Neural crest cell (in vitro differentiated cells): ENCODE measurements around the gene TCF4. TPM values are rescaled to one million over a fixed set of nuclear protein-coding genes. Genes with fewer than 3 reads are reported as not detected.

Experiments used
- DNase-seq: peaks from one replicate; pipeline ENCODE4 v3.0.0; 2021; ENCODE audit warnings: low read depth, mixed read lengths, low spot score
- H3K27ac Mint-ChIP-seq: one replicate; pipeline ENCODE4 v1.8.0; 2021; ENCODE audit warnings: mild to moderate bottlenecking, mixed read lengths; ENCODE audit not compliant: unreplicated experiment
- H3K27me3 Mint-ChIP-seq: 2 replicates; pipeline ENCODE4 v1.8.0; 2021; ENCODE audit warnings: low read depth, mild to moderate bottlenecking, mixed read lengths
- H3K36me3 Mint-ChIP-seq: 2 replicates; pipeline ENCODE4 v1.8.0; 2021; ENCODE audit warnings: low read depth, mild to moderate bottlenecking, mixed read lengths
- H3K4me1 Mint-ChIP-seq: 2 replicates; pipeline ENCODE4 v1.8.0; 2021; ENCODE audit warnings: mixed read lengths
- H3K4me3 Mint-ChIP-seq: one replicate; pipeline ENCODE4 v1.8.0; 2021; ENCODE audit warnings: mild to moderate bottlenecking, mixed read lengths
- H3K9me3 Mint-ChIP-seq: 2 replicates; pipeline ENCODE4 v1.8.0; 2021; ENCODE audit warnings: mixed read lengths
- CTCF ChIP-seq: fragments of 200-600 bp; sonication (generic); conservative IDR thresholded peaks from 2 replicates; pipeline ENCODE4 v1.5.0; 2021; ENCODE audit warnings: antibody characterized with exemption, mild to moderate bottlenecking
- total RNA-seq: library from RNA; stranded (reverse); gene quantifications from 2 replicates; pipeline ENCODE4 v1.2.1, GENCODE V29; 2021

TCF4 gene
- total RNA-seq, 1 donor from 2014 or later, result 89.9 TPM

GRCh38 chr18:55362303-55362702 lies 225.7 kb downstream of the TCF4 start:
- H3K9me3 Mint-ChIP-seq, result peaks cover 4% of the 10 kb centered on the region
- no peak overlapping the region for H3K27ac Mint-ChIP-seq
- peaks cover 8% of the 10 kb centered on the region for H3K4me1 Mint-ChIP-seq
- TF ChIP-seq CTCF, result no peak
- H3K4me3 Mint-ChIP-seq, result no peak overlapping the region
- DNase-seq, result no peak
- H3K36me3 Mint-ChIP-seq, result peaks cover 16% of the 10 kb centered on the region
- H3K27me3 Mint-ChIP-seq, result no peaks in the 10 kb centered on the region

- H3K27ac Mint-ChIP-seq, result no peak overlapping the region
- H3K27me3 Mint-ChIP-seq, result no peaks in the 10 kb centered on the region
- no peak overlapping the region for H3K4me3 Mint-ChIP-seq
- H3K36me3 Mint-ChIP-seq, result peaks cover 16% of the 10 kb centered on the region
- no peak for TF ChIP-seq CTCF
- no peak for DNase-seq
- H3K9me3 Mint-ChIP-seq, result peaks cover 4% of the 10 kb centered on the region
- H3K4me1 Mint-ChIP-seq, result peaks cover 8% of the 10 kb centered on the region
Measured at GRCh38 chr18:55361492-55362250, 226.3 kb downstream of the TCF4 start.

GRCh38 chr18:55360061-55360460 lies 227.9 kb downstream of the TCF4 start:
- H3K27ac Mint-ChIP-seq, result no peak overlapping the region
- H3K9me3 Mint-ChIP-seq, result peaks cover 4% of the 10 kb centered on the region
- peaks cover 15% of the 10 kb centered on the region for H3K4me1 Mint-ChIP-seq
- TF ChIP-seq CTCF, result no peak
- H3K27me3 Mint-ChIP-seq, result no peaks in the 10 kb centered on the region
- no peak for DNase-seq
- H3K4me3 Mint-ChIP-seq, result no peak overlapping the region
- peaks cover 16% of the 10 kb centered on the region for H3K36me3 Mint-ChIP-seq

- no peak for TF ChIP-seq CTCF
- no peak overlapping the region for H3K27ac Mint-ChIP-seq
- no peak for DNase-seq
- no peaks in the 10 kb centered on the region for H3K27me3 Mint-ChIP-seq
- peaks cover 44% of the 10 kb centered on the region for H3K4me1 Mint-ChIP-seq
- peaks cover 13% of the 10 kb centered on the region for H3K36me3 Mint-ChIP-seq
- peaks cover 4% of the 10 kb centered on the region for H3K9me3 Mint-ChIP-seq
- H3K4me3 Mint-ChIP-seq, result no peak overlapping the region
Measured at GRCh38 chr18:55356815-55357214, 231.2 kb downstream of the TCF4 start.

GRCh38 chr18:55355223-55355622 lies 232.8 kb downstream of the TCF4 start:
- Mint-ChIP-seq H3K27ac (no peak overlapping the region), H3K27me3 (no peaks in the 10 kb centered on the region), H3K4me1 (peaks cover 56% of the 10 kb centered on the region), H3K4me3 (no peak overlapping the region), H3K9me3 (no peaks in the 10 kb centered on the region), H3K36me3 (peaks cover 8% of the 10 kb centered on the region)
- TF ChIP-seq CTCF, result no peak
- DNase-seq, result no peak
